Trophoblast cell (in vitro differentiated cells and primary cell): ENCODE results near the gene CHMP2A.

ENCODE experiments used
- DNase-seq, 2 donors: peaks; one replicate each; pipeline ENCODE4 v3.0.0-alpha.2; 2016
- H2AFZ ChIP-seq: 2 replicates; pipeline ENCODE4 v1.6.1; 2013; ENCODE audit warnings: low read length, moderate library complexity, mild to moderate bottlenecking; ENCODE audit not compliant: insufficient read depth, poor library complexity
- H2AK5ac ChIP-seq: 2 replicates; pipeline ENCODE4 v1.6.1; 2013; ENCODE audit warnings: mild to moderate bottlenecking, low read length
- H2BK120ac ChIP-seq: 2 replicates; pipeline ENCODE4 v1.6.1; 2013; ENCODE audit warnings: low read length, mild to moderate bottlenecking, moderate library complexity; ENCODE audit not compliant: insufficient read depth, poor library complexity
- H2BK12ac ChIP-seq: 2 replicates; pipeline ENCODE4 v1.6.1; 2013; ENCODE audit warnings: mild to moderate bottlenecking, low read length, moderate library complexity
- H2BK5ac ChIP-seq: 2 replicates; pipeline ENCODE4 v1.6.1; 2013; ENCODE audit warnings: low read length, low read depth, moderate library complexity, mild to moderate bottlenecking; ENCODE audit not compliant: poor library complexity
- H3K14ac ChIP-seq: 2 replicates; pipeline ENCODE4 v1.6.1; 2013; ENCODE audit warnings: mild to moderate bottlenecking, low read length
- H3K18ac ChIP-seq: 2 replicates; pipeline ENCODE4 v1.6.1; 2013; ENCODE audit warnings: mild to moderate bottlenecking, low read length
- H3K23ac ChIP-seq: 2 replicates; pipeline ENCODE4 v1.6.1; 2013; ENCODE audit warnings: low read length
- H3K27ac ChIP-seq: 2 replicates; pipeline ENCODE4 v1.5.1; 2013; ENCODE audit warnings: low read depth, mild to moderate bottlenecking, inconsistent platforms, low read length, moderate library complexity
- H3K27me3 ChIP-seq: 2 replicates; pipeline ENCODE4 v1.6.1; 2013; ENCODE audit warnings: inconsistent platforms, mild to moderate bottlenecking, low read length, moderate library complexity; ENCODE audit not compliant: insufficient read depth
- H3K36me3 ChIP-seq, 2 experiments: 1 replicate in 1 of 2; 2 replicates in 1 of 2; pipeline ENCODE4 v1.6.1; 2013; ENCODE audit warnings: low read length in 2 of 2, mild to moderate bottlenecking in 2 of 2, moderate library complexity in 1 of 2; ENCODE audit not compliant: insufficient read depth in 2 of 2, control insufficient read depth in 1 of 2
- H3K4ac ChIP-seq: 2 replicates; pipeline ENCODE4 v1.6.1; 2013; ENCODE audit warnings: low read depth, mild to moderate bottlenecking, low read length, moderate library complexity
- H3K4me1 ChIP-seq, 2 experiments: 1 replicate in 1 of 2; 2 replicates in 1 of 2; pipeline ENCODE4 v1.6.1; 2013; ENCODE audit warnings: low read length in 2 of 2, mild to moderate bottlenecking in 2 of 2, moderate library complexity in 1 of 2; ENCODE audit not compliant: insufficient read depth in 2 of 2, control insufficient read depth in 1 of 2
- H3K4me2 ChIP-seq: 2 replicates; pipeline ENCODE4 v1.6.1; 2013; ENCODE audit warnings: inconsistent platforms, mild to moderate bottlenecking, low read length, moderate library complexity
- H3K4me3 ChIP-seq: 2 replicates; pipeline ENCODE4 v1.5.1; 2013; ENCODE audit warnings: mild to moderate bottlenecking, low read depth, low read length, inconsistent platforms
- H3K79me1 ChIP-seq: one replicate; pipeline ENCODE4 v1.6.1; 2013; ENCODE audit warnings: low read length
- H3K79me2 ChIP-seq: 2 replicates; pipeline ENCODE4 v1.6.1; 2013; ENCODE audit warnings: low read length, mild to moderate bottlenecking; ENCODE audit not compliant: control insufficient read depth, insufficient read depth, poor library complexity
- H3K9ac ChIP-seq: 2 replicates; pipeline ENCODE4 v1.6.1; 2013; ENCODE audit warnings: mild to moderate bottlenecking, low read length
- H3K9me3 ChIP-seq: 2 replicates; pipeline ENCODE4 v1.6.1; 2013; ENCODE audit warnings: low read depth, mild to moderate bottlenecking, control low read depth, inconsistent platforms, low read length; ENCODE audit not compliant: insufficient read depth
- H4K12ac ChIP-seq: 2 replicates; pipeline ENCODE4 v1.6.1; 2013; ENCODE audit warnings: low read depth, mild to moderate bottlenecking, low read length, moderate library complexity
- H4K8ac ChIP-seq: 2 replicates; pipeline ENCODE4 v1.6.1; 2013; ENCODE audit warnings: low read depth, mild to moderate bottlenecking, low read length, moderate library complexity
- H4K91ac ChIP-seq: one replicate; pipeline ENCODE4 v1.6.1; 2013; ENCODE audit warnings: low read depth, mild to moderate bottlenecking, low read length, moderate library complexity
- WGBS: extraction: QIAGEN DNeasy Blood & Tissue Kit; methylation state at CpG from one replicate; pipeline ENCODE4 v1.1.7; 2013; ENCODE audit warnings: missing lambda C conversion rate; ENCODE audit not compliant: insufficient read length, insufficient coverage; ENCODE audit errors: extremely low coverage; 5-methylcytosine and 5-hydroxymethylcytosine counted together

CHMP2A gene

GRCh38 chr19:58560921-58561320 is 6.0 kb upstream of the CHMP2A start:
- H3K4me2 ChIP-seq = no peak overlapping the region
- peaks cover 22 to 30% of the 10 kb centered on the region in 2 experiments for H3K4me1 ChIP-seq
- H4K8ac ChIP-seq = no peak overlapping the region
- H3K9ac ChIP-seq = no peak overlapping the region
- no peak overlapping the region for H2BK5ac ChIP-seq
- no peak overlapping the region for H3K4me3 ChIP-seq
- peaks cover 14 to 16% of the 10 kb centered on the region in 2 experiments for H3K36me3 ChIP-seq
- H3K27ac ChIP-seq = no peak overlapping the region
- H3K23ac ChIP-seq = no peak overlapping the region
- no peak overlapping the region for H3K14ac ChIP-seq
- H2BK12ac ChIP-seq = no peak overlapping the region
- H3K79me1 ChIP-seq = peaks cover 18% of the 10 kb centered on the region
- H2AFZ ChIP-seq = no peak overlapping the region
- H4K12ac ChIP-seq = no peak overlapping the region
- peaks cover 16% of the 10 kb centered on the region for H3K9me3 ChIP-seq
- no peak for DNase-seq
- no peak overlapping the region for H2AK5ac ChIP-seq
- H2BK120ac ChIP-seq = no peak overlapping the region
- peaks cover 17% of the 10 kb centered on the region for H3K27me3 ChIP-seq
- H4K91ac ChIP-seq = no peak overlapping the region
- H3K18ac ChIP-seq = no peak overlapping the region
- no peak overlapping the region for H3K4ac ChIP-seq
- H3K79me2 ChIP-seq = peaks cover 19% of the 10 kb centered on the region

- Histone ChIP-seq H2BK5ac (no peak overlapping the region), H3K9ac (peak overlapping the region; percentile 75), H3K9me3 (peaks cover 16% of the 10 kb centered on the region), H2AFZ (peak overlapping the region; percentile 33), H3K79me2 (peaks cover 19% of the 10 kb centered on the region), H4K91ac (peak overlapping the region; percentile 56), H2BK12ac (no peak overlapping the region), H3K79me1 (peaks cover 18% of the 10 kb centered on the region), H3K4me2 (peak overlapping the region; percentile 92), H3K23ac (no peak overlapping the region), H3K4me1 (peaks cover 22 to 34% of the 10 kb centered on the region in 2 experiments), H3K14ac (peak overlapping the region; percentile 33), H3K4ac (no peak overlapping the region), H2BK120ac (no peak overlapping the region), H4K12ac (peak overlapping the region; percentile 26), H2AK5ac (peak overlapping the region; percentile 36), H3K36me3 (peaks cover 20 to 21% of the 10 kb centered on the region in 2 experiments), H4K8ac (peak overlapping the region; percentile 96), H3K18ac (no peak overlapping the region), H3K4me3 (peak overlapping the region; percentile 65), H3K27ac (no peak overlapping the region), H3K27me3 (peaks cover 17% of the 10 kb centered on the region)
- no CpG with 5 or more reads among the region's 8 CpGs for WGBS
- DNase-seq = no peak
These were observed 5.3 kb upstream of the CHMP2A start for GRCh38 chr19:58560007-58560887.

DNA sequence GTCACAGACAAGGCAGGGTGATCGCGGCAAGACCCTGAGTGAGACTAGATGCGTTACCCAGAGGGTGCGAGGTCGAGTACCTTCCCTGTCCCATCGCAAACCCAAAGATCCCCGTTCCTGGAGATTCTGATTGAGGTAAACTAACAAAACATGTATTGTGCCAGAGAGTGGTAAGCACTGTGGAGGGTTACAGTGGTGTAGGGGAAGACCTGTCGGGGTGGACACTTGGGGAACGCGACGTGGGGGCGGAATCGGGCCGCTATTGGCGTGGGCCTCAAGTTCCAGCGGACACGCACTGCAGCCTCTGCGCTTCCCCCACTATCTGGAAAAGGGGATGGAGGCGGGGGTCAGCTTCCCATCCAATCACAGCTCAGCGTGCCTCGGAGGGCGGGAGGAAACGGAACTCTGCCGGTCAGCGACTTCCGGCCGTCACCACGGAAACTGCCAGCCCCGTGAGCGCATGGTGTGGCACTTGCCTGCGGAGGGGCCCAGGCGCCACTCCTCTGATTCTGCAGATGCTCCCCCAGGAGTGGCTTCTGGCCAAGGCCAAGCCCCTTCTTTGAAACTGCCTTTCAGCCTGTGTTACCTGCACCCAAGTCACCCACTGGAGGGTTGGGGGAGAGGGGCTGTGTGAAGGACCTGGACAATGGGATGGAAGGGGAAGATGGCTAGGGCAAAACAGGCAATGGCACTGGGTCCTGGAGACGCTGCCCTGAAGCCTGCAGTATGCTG is 4.5 kb upstream of the CHMP2A start:
- H3K36me3 ChIP-seq = peaks cover 20 to 21% of the 10 kb centered on the region in 2 experiments
- H3K9me3 ChIP-seq = peaks cover 16% of the 10 kb centered on the region
- peaks cover 24% of the 10 kb centered on the region for H3K79me1 ChIP-seq
- H4K91ac ChIP-seq = peak overlapping the region; percentile 96
- H3K14ac ChIP-seq = peak overlapping the region; percentile 93
- H4K12ac ChIP-seq = peak overlapping the region; percentile 26
- WGBS = no CpG with 5 or more reads among the region's 33 CpGs
- no peak overlapping the region for H3K23ac ChIP-seq
- H3K4me1 ChIP-seq = peaks cover 22 to 38% of the 10 kb centered on the region in 2 experiments
- peak overlapping the region; percentile 84 for H2BK5ac ChIP-seq
- H2AFZ ChIP-seq = peak overlapping the region; percentile 62
- peak overlapping the region; percentile 83 for H3K4me3 ChIP-seq
- H3K18ac ChIP-seq = peak overlapping the region; percentile 36
- peak; percentile 75 to 82 for DNase-seq
- H3K27me3 ChIP-seq = peaks cover 17% of the 10 kb centered on the region
- peak overlapping the region; percentile 92 for H3K27ac ChIP-seq
- peaks cover 22% of the 10 kb centered on the region for H3K79me2 ChIP-seq
- peak overlapping the region; percentile 96 for H4K8ac ChIP-seq
- H3K4me2 ChIP-seq = peak overlapping the region; percentile 92
- peak overlapping the region; percentile 78 for H3K4ac ChIP-seq
- peak overlapping the region; percentile 36 for H2AK5ac ChIP-seq
- H3K9ac ChIP-seq = peak overlapping the region; percentile 96
- peak overlapping the region; percentile 87 for H2BK120ac ChIP-seq
- no peak overlapping the region for H2BK12ac ChIP-seq

- H3K4me2 ChIP-seq = peak overlapping the region; percentile 92
- H4K91ac ChIP-seq = peak overlapping the region; percentile 99
- peak overlapping the region; percentile 97 for H2AFZ ChIP-seq
- H2BK12ac ChIP-seq = no peak overlapping the region
- no peak overlapping the region for H3K23ac ChIP-seq
- peak overlapping the region; percentile 99 for H4K12ac ChIP-seq
- H2BK5ac ChIP-seq = peak overlapping the region; percentile 99
- H3K27me3 ChIP-seq = peaks cover 17% of the 10 kb centered on the region
- no CpG with 5 or more reads among the region's 76 CpGs for WGBS
- peaks cover 29 to 45% of the 10 kb centered on the region in 2 experiments for H3K4me1 ChIP-seq
- peak overlapping the region; percentile 100 for H3K14ac ChIP-seq
- H3K9ac ChIP-seq = peak overlapping the region; percentile 99
- H3K18ac ChIP-seq = peak overlapping the region; percentile 100
- peak overlapping the region; percentile 98 for H2AK5ac ChIP-seq
- peak overlapping the region; percentile 99 for H4K8ac ChIP-seq
- H3K4ac ChIP-seq = peak overlapping the region; percentile 97
- H3K79me1 ChIP-seq = peaks cover 26% of the 10 kb centered on the region
- peak overlapping the region; percentile 89 for H3K4me3 ChIP-seq
- peak overlapping the region; percentile 96 for H2BK120ac ChIP-seq
- peaks cover 27% of the 10 kb centered on the region for H3K79me2 ChIP-seq
- peaks cover 21 to 23% of the 10 kb centered on the region in 2 experiments for H3K36me3 ChIP-seq
- peak overlapping the region; percentile 100 for H3K27ac ChIP-seq
- peaks cover 16% of the 10 kb centered on the region for H3K9me3 ChIP-seq
- DNase-seq = peak; percentile 99 to 100
These were observed 3.8 kb upstream of the CHMP2A start for GRCh38 chr19:58558623-58559274.
